OCI-LY3 (cell line): ENCODE measurements around the gene GJD4.

Experiments
- EZH2phosphoT487 ChIP-seq: fragments of 200-600 bp; shearing (Covaris generic); IDR thresholded peaks from 2 replicates; pipeline ENCODE4 v1.6.1; 2018; ENCODE audit warnings: antibody characterized with exemption, mixed run types, low read depth
- TF ChIP-seq, protein P1 (sequence below): fragments of 200-600, 300-600 bp; sonication (generic); IDR thresholded peaks from 2 replicates; pipeline ENCODE4 v1.5.1; 2014; ENCODE audit warnings: antibody characterized with exemption, low read length, low read depth

DNA sequence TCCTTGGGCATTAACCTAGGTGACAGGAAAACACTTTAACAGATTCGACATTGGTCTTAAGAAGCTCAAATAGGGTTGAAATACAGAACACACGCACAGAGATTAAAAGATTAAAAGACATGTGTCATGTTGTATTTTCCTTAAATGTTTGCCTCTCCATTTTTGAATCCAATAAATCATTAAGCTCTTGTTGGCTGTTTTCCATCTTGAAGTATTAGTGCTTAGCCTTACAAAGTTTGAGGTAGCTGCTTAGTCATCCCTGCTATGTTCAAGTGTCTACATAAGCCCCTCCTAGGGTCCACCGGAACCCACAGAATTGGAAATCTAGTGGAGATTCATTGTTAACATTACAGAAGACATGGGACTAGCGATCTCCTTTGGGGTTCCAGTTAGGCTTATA is 12.7 kb upstream of the GJD4 start:
- TF ChIP-seq, protein P1, sequence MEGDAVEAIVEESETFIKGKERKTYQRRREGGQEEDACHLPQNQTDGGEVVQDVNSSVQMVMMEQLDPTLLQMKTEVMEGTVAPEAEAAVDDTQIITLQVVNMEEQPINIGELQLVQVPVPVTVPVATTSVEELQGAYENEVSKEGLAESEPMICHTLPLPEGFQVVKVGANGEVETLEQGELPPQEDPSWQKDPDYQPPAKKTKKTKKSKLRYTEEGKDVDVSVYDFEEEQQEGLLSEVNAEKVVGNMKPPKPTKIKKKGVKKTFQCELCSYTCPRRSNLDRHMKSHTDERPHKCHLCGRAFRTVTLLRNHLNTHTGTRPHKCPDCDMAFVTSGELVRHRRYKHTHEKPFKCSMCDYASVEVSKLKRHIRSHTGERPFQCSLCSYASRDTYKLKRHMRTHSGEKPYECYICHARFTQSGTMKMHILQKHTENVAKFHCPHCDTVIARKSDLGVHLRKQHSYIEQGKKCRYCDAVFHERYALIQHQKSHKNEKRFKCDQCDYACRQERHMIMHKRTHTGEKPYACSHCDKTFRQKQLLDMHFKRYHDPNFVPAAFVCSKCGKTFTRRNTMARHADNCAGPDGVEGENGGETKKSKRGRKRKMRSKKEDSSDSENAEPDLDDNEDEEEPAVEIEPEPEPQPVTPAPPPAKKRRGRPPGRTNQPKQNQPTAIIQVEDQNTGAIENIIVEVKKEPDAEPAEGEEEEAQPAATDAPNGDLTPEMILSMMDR, result no peak
- no peak for TF ChIP-seq EZH2phosphoT487
